SK-N-SH (cell line): ENCODE results near the gene ACTN2.

Source experiments
- CTCF ChIP-seq: fragments of 200-600 bp; sonication (generic); IDR thresholded peaks from 2 replicates; pipeline ENCODE4 v1.6.1; 2017; ENCODE audit warnings: antibody characterized with exemption, mild to moderate bottlenecking, moderate library complexity
- MAX ChIP-seq: IDR thresholded peaks from 2 replicates; pipeline ENCODE4 v1.4.0; 2012; ENCODE audit warnings: low read depth
- POLR2AphosphoS5 ChIP-seq: IDR thresholded peaks from 2 replicates; pipeline ENCODE4 v1.6.1; 2012; ENCODE audit warnings: low read depth, low read length
- RAD21 ChIP-seq: IDR thresholded peaks from 2 replicates; pipeline ENCODE4 v1.6.1; 2012; ENCODE audit warnings: mild to moderate bottlenecking, low read length
- RFX5 ChIP-seq: IDR thresholded peaks from 2 replicates; pipeline ENCODE4 v1.6.1; 2012; ENCODE audit warnings: mild to moderate bottlenecking, improper control_type of control experiment, low read length

DNA sequence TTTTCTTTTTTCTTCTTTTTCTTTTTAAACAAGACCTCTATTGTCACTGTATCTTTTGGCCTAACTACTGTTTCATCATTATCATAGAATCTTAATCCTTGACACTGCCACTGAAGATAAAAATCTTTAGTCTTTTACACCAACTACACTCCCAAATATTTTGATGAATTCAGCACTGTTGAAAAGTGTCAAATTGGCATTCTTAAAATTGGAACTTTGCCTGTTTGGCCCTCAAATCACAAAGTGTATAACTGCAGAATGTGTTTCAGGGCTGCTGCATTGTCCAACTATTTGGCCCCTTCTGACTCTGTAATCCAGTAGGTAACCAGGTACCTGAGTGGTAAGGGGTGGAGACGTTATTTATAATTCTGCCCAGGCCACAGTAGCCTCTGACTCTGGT lies 34.3 kb downstream of the ACTN2 start:
- no peak for TF ChIP-seq CTCF
- no peak for TF ChIP-seq POLR2AphosphoS5
- TF ChIP-seq RAD21 = no peak
- TF ChIP-seq MAX = no peak
- no peak for TF ChIP-seq RFX5
